Neural progenitor cell (in vitro differentiated cells): ENCODE measurements around the gene DIAPH2.

ENCODE experiments used
- CTCF ChIP-seq: fragments of 200-600 bp; sonication (generic); IDR thresholded peaks from 2 replicates; pipeline ENCODE4 v1.5.1; 2017; ENCODE audit warnings: antibody characterized with exemption, mild to moderate bottlenecking
- EZH2 ChIP-seq: fragments of 200-600 bp; sonication (generic); IDR thresholded peaks from 2 replicates; pipeline ENCODE4 v1.6.1; 2017; ENCODE audit warnings: antibody characterized with exemption, mild to moderate bottlenecking, moderate library complexity

GRCh38 chrX:97525981-97526380 lies 841.3 kb downstream of the DIAPH2 start:
- TF ChIP-seq EZH2 (no peak), CTCF (no peak)
